PC-3 (cell line): Measurements from ENCODE around the gene DNAH3.

Experiments used
- CTCF ChIP-seq: fragments of 300-600 bp; sonication (generic); conservative IDR thresholded peaks from 2 replicates; pipeline ENCODE4 v1.5.1; 2017; ENCODE audit warnings: antibody characterized with exemption, low read depth, mild to moderate bottlenecking, low read length
- EZH2 ChIP-seq: fragments of 300-600 bp; sonication (generic); IDR thresholded peaks from one replicate; pipeline ENCODE4 v1.6.1; 2017; ENCODE audit warnings: antibody characterized with exemption, mild to moderate bottlenecking, low read length; ENCODE audit not compliant: unreplicated experiment

GRCh38 chr16:20971401-20971800 is 179.2 kb downstream of the DNAH3 start:
- TF ChIP-seq CTCF (no peak), EZH2 (no peak)
